Ascending aorta (tissue), 2 donors: ENCODE data around the gene UBAC2. TPM values are rescaled to one million over a fixed set of nuclear protein-coding genes. Genes with fewer than 3 reads are reported as not detected.
A peak's percentile ranks its signal among the peaks of the same experiment; 100 is the strongest.

ENCODE experiments used
- DNase-seq, 2 donors: peaks; one replicate each; pipeline ENCODE4 v3.0.0-alpha.2; 2019; ENCODE audit warnings: low spot score in 2 of 2
- H3K27ac ChIP-seq, 2 donors: fragments of 200-600 bp; sonication (generic); one replicate each; pipeline ENCODE4 v1.5.1; 2016 to 2017; ENCODE audit warnings: mild to moderate bottlenecking in 1 of 2
- H3K27me3 ChIP-seq: fragments of 200-600 bp; sonication (generic); one replicate; pipeline ENCODE4 v1.5.1; 2017
- H3K36me3 ChIP-seq, 2 donors: fragments of 200-600 bp; sonication (generic); one replicate each; pipeline ENCODE4 v1.5.1; 2016
- H3K4me1 ChIP-seq, 2 donors: fragments of 200-600 bp; sonication (generic); one replicate each; pipeline ENCODE4 v1.5.1; 2016 to 2017; ENCODE audit warnings: mild to moderate bottlenecking in 1 of 2
- H3K4me3 ChIP-seq, 2 donors: fragments of 200-600 bp; sonication (generic); one replicate each; pipeline ENCODE4 v1.5.1; 2016 to 2017; ENCODE audit warnings: mild to moderate bottlenecking in 1 of 2
- H3K9me3 ChIP-seq, 2 donors: fragments of 200-600 bp; sonication (generic); one replicate each; pipeline ENCODE4 v1.5.1; 2016
- intact Hi-C: fragments of 100-400 bp; cut with DNase I; formaldehyde crosslinking; loops from one replicate; pipeline ENCODE4 v1.15.1; 2023
- total RNA-seq: library from RNA; depleted of rRNA; stranded (reverse); fragments of >200 nt; gene quantifications from one replicate; pipeline ENCODE4 v1.1.0, GENCODE V29; 2016
- TF ChIP-seq, protein P1 (sequence below), 3 experiments: fragments of 200-600 bp in 2 of 3; fragments of 450-650 bp in 1 of 3; sonication (generic) in 2 of 3; IDR thresholded peaks; one replicate each; pipeline ENCODE4 v1.5.1; 2016 to 2019; ENCODE audit warnings: antibody characterized with exemption in 3 of 3, mild to moderate bottlenecking in 1 of 3, moderate library complexity in 1 of 3

The UBAC2 gene
- total RNA-seq, 1 donor from 2014 or later = 67.8 TPM

- TF ChIP-seq, protein P1, sequence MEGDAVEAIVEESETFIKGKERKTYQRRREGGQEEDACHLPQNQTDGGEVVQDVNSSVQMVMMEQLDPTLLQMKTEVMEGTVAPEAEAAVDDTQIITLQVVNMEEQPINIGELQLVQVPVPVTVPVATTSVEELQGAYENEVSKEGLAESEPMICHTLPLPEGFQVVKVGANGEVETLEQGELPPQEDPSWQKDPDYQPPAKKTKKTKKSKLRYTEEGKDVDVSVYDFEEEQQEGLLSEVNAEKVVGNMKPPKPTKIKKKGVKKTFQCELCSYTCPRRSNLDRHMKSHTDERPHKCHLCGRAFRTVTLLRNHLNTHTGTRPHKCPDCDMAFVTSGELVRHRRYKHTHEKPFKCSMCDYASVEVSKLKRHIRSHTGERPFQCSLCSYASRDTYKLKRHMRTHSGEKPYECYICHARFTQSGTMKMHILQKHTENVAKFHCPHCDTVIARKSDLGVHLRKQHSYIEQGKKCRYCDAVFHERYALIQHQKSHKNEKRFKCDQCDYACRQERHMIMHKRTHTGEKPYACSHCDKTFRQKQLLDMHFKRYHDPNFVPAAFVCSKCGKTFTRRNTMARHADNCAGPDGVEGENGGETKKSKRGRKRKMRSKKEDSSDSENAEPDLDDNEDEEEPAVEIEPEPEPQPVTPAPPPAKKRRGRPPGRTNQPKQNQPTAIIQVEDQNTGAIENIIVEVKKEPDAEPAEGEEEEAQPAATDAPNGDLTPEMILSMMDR (IDR thresholded peaks at IDR 0.05) = no peak
- Histone ChIP-seq H3K27ac (peak overlapping the region; percentile 80 to 85), H3K27me3 (no peaks in the 10 kb centered on the region), H3K36me3 (no peaks in the 10 kb centered on the region), H3K9me3 (no peaks in the 10 kb centered on the region), H3K4me3 (no peak overlapping the region), H3K4me1 (peaks cover 0 to 26% of the 10 kb centered on the region in 2 donors)
- intact Hi-C loops = no loop called here
- DNase-seq = no peak
Measured at GRCh38 chr13:99308471-99309087, 107.9 kb downstream of the UBAC2 start.

DNA sequence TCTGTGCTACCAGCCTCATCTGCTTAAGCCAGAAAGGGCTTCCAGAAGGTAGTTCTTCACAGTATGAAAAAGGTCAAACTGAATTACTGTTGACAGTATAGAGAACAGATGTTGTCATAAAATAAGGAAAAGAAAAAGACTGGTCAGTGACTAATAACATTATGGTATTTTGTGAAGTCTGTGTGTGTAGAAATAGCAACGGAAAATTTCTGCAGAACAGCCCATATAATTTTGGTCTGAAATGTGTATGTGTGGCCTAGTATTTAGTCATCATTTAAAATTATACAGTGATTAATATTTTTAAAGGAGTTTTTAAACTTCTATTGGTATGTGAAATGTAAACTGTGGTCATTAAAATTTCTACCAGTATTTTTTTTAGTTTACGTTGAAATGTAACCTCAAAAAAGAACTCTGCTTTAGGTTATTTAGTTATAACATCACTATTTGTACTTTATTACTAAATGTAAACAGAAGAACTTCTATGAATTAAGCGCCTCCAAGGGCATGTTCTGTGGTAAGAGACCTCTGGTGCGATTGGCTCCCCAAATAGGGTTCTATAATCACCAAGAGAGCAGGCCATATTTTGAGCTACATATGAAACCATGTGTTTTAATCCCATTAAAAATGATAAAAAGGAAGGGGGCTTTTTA lies 109.9 kb downstream of the UBAC2 start:
- peak overlapping the region; percentile 25 to 37 for H3K27ac ChIP-seq
- H3K4me1 ChIP-seq = peaks cover 0 to 26% of the 10 kb centered on the region in 2 donors
- intact Hi-C loops = no loop called here
- TF ChIP-seq, protein P1 (IDR thresholded peaks at IDR 0.05) = no peak
- DNase-seq = no peak
- H3K4me3 ChIP-seq = no peak overlapping the region
- H3K27me3 ChIP-seq = no peaks in the 10 kb centered on the region
- H3K9me3 ChIP-seq = no peaks in the 10 kb centered on the region
- H3K36me3 ChIP-seq = no peaks in the 10 kb centered on the region

GRCh38 chr13:99311137-99311536 lies 110.5 kb downstream of the UBAC2 start:
- Histone ChIP-seq H3K36me3 (no peaks in the 10 kb centered on the region), H3K27ac (peak overlapping the region; percentile 6 to 25), H3K9me3 (no peaks in the 10 kb centered on the region), H3K27me3 (no peaks in the 10 kb centered on the region), H3K4me1 (peaks cover 0 to 26% of the 10 kb centered on the region in 2 donors), H3K4me3 (no peak overlapping the region)
- TF ChIP-seq, protein P1 (IDR thresholded peaks at IDR 0.05) = no peak
- no peak for DNase-seq
- intact Hi-C loops = no loop called here

GRCh38 chr13:99311748-99312492 lies 111.3 kb downstream of the UBAC2 start:
- intact Hi-C loops = no loop called here
- Histone ChIP-seq H3K27me3 (no peaks in the 10 kb centered on the region), H3K4me1 (peaks cover 0 to 23% of the 10 kb centered on the region in 2 donors), H3K36me3 (no peaks in the 10 kb centered on the region), H3K9me3 (no peaks in the 10 kb centered on the region), H3K27ac (peak overlapping the region; percentile 6 to 36), H3K4me3 (no peak overlapping the region)
- DNase-seq = no peak
- TF ChIP-seq, protein P1 (IDR thresholded peaks at IDR 0.05) = no peak

DNA sequence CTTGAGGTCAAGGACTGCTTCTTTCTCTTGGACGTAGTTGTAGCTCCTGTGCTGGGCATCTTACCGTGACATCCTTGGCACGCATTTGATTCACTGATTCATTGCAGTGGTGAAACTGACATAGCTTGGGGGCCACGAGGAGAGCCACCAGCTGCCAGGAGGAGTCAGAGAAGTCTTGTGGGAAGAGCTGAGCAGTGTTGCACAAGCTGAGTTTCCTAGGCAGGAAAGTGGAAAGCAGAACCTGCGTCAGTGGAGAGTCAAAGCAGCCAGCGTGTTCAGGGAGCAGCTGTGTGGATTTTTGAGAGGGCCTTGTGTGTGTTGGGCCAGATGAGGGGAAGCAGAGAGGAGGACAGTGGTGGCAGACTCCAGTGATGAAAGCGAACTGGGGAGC lies 111.8 kb downstream of the UBAC2 start:
- DNase-seq = peak; percentile 44 to 82
- Histone ChIP-seq H3K27me3 (no peaks in the 10 kb centered on the region), H3K36me3 (no peaks in the 10 kb centered on the region), H3K27ac (no peak overlapping the region), H3K4me1 (peaks cover 0 to 20% of the 10 kb centered on the region in 2 donors), H3K9me3 (no peaks in the 10 kb centered on the region), H3K4me3 (no peak overlapping the region)
- TF ChIP-seq, protein P1 (IDR thresholded peaks at IDR 0.05) = no peak
- intact Hi-C loops = no loop called here
